Brain pericyte (primary cell): ENCODE results near the gene PLAA.
"Not testable (repeated sequence)": the region's sequence is repeated elsewhere in the genome, so short reads cannot be mapped to it uniquely, and the experiment has no call there.

ENCODE experiments used
- DNase-seq: peaks from one replicate; pipeline ENCODE4 v3.0.0-alpha.2; 2012; ENCODE audit warnings: low read depth, low spot score

The PLAA gene

GRCh38 chr9:26935847-26936246 lies 11.2 kb downstream of the PLAA start:
- no peak for DNase-seq

- DNase-seq, result no peak
Observed at GRCh38 chr9:26928902-26929495, 18.0 kb downstream of the PLAA start.

DNA sequence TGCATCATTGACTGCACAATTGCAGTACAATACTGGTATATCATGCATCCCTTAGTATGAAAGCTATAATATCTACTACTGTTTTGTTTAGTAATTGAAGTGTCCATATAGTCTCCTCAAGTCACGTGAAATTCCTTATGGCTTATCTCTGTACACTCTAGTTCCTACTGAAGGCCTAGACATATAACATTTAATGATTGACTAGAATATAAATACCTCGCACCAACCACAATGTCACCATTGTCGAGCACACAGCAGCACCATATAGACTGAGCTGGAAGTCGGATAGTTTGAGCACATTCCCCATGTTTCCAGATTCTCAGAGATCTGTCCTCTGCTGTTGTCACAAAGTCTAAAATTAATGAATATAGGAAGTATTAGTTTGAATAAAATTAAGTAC lies 21.4 kb downstream of the PLAA start:
- no peak for DNase-seq

- DNase-seq, result no peak
Observed at GRCh38 chr9:26919698-26920097, 27.3 kb downstream of the PLAA start.

DNA sequence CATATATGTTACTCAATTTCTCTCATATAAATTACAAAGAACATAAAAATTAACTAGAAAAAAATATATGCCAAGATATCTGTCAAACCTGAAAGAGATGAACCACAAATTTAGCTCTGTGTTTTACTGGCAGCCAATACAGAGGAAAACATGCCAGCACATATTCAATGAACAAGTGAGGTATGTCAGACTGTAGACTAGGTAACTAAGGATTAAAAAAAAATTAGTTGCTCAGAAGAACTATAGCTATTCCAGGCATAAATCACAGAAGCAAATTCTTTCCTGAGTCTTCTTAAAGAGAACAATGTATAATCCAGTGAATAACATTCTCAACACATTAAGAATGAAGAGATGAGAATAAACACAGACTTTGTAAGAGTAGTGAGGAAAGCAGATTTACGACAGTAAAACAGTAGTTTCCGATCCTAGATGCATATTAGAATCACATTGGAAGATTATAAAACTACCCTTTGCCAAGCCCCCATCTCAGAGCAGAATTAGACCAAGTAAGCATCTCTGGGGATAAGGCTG lies 33.8 kb downstream of the PLAA start:
- no peak for DNase-seq

DNA sequence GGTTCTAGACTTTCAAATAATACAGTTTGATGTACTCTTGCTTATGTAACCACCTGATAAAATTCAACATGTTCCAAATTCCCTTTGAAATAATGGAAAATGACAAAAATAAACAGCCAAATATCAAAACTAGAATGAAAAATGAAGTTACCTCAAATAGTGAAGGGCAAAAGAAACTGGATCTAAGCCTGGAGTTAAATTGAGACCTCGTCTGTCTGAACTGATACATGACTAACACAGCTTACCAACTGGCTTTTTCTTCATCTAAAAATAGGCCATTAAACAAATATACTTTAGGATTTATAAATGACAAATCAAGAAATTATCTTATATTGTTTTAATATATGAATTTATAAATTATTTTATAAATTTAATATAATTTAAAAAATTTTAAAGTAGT lies 42.4 kb downstream of the PLAA start:
- no peak for DNase-seq

DNA sequence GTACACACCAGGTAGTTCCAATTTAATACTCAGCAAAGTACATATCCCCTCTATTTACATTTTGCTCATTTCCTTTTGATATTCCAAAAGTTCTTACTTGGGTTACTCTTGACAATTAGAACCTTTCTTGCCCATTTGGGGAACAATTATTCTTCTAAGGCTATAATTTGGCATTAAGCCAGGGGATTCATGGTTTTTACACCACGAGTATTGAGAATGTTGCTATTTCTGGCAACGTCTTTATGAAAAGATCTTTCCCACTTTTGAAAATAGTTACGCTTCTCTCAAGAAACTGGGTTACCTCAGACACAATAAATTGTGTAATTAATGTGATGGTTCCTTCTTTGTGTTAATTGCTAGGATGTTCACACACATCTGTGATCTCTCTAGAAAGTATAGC lies 43.0 kb downstream of the PLAA start:
- DNase-seq, result no peak

- no peak for DNase-seq
Observed at GRCh38 chr9:26893030-26893676, 53.9 kb downstream of the PLAA start.

DNA sequence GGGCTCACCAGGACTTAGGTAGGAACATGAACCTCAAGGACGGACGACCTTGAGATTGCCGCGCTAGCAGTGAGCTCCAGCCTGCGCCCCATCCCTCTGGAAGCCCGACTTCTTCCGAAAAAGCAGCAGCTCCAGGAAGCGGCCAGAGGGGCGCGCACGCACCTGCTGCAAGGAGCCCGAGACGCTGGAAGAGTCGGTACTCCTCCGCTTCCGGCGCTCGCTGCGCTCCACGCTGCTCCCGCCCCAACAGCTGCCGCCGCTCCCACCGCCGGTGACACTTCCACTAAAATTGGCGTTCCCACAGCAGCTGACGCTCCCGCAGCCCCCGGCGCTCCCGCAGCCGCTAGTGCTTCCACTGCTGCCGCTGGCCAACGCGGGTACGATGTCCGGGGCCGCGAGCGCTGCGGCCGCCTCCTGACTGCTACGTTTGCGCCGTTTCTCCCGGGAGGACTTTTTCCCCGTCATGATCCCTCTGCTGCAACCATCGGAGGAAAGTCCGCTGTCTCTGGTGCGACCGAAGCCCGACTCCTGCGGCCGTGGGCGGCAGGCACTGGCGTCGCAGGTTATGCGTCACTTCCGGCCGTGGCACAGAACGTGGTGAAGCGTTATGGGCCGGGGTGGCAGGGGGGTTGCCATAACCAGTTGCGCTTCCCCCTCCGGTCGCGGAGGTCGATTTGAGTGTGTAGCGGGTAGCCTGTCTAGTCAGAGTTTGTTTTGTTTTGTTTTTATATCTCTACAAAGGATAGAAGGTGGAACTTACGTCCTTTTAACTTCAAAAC lies 54.6 kb downstream of the PLAA start, which contains the start of gene CAAP1:
Gene CAAP1, minus strand, starts transcription at position 552 of the 779 bp plus-strand sequence. Its CDS starts 87 bp downstream, at position 465.
- DNase-seq, result peak; percentile 71

- no peak for DNase-seq
Observed at GRCh38 chr9:26891726-26892125, 55.3 kb downstream of the PLAA start.

GRCh38 chr9:26888271-26888670 lies 58.8 kb downstream of the PLAA start:
- no peak for DNase-seq

- DNase-seq, result no peak
Observed at GRCh38 chr9:26882154-26882553, 64.9 kb downstream of the PLAA start.

GRCh38 chr9:26880262-26880661 lies 66.8 kb downstream of the PLAA start:
- DNase-seq, result no peak

- not testable (repeated sequence) for DNase-seq
Observed at GRCh38 chr9:26875155-26875554, 71.9 kb downstream of the PLAA start.

GRCh38 chr9:26870292-26870691 lies 76.8 kb downstream of the PLAA start:
- no peak for DNase-seq

DNA sequence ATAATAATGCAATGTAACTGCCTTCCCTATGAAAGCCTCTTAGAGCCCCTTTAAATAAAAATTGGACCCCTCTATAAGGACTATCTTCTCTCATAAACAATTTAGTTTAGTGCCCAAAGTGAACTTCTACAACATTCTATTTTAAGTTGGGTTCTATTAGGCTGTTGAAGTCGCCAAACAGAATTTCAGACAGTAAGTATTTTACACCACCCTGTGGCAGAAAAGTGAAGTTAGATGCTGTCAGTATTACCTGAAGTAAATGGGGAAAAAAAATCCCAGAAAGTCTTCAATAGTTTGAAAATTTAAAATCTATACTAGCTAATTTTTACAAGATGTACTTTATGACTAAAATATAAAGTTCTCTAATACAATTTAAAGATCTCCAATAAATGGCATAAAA lies 84.0 kb downstream of the PLAA start:
- no peak for DNase-seq

DNA sequence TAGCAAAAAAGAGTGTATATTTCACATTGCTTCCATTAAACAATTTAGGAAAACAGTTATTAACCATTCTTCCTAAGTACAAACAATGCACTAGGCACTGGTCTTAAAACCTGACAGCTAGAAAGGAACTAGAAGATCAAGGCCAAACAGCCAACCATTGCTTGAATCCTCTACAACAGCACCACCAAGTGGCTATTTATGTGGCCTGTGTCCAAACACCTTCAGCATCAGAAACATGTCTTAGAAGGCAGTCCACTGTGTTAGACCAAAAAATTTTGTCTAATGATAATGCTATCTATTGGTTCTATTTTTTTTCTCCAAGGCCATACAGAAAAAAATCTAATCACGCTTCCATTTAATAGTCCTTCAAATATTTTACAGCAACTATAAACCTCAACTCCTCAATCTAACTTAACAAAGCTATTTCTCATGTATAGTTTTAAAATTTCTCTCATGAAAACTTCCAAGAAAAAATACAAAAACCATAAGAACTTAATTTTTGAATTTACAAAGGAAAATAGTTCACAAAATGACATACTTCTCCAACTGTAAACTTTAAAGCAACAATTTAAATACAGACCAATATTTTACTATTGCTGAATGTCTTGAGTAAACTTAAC lies 90.5 kb downstream of the PLAA start:
- no peak for DNase-seq
